Lung (tissue), 12 donors: Measurements from ENCODE around the gene VAMP8. TPM values are rescaled to one million over a fixed set of nuclear protein-coding genes. Genes with fewer than 3 reads are reported as not detected.

Source experiments
- ATAC-seq: fragments of 200-7000 bp; cut with Tn5 transposase; one replicate; pipeline ENCODE4 v1.9.1; 2020; ENCODE audit warnings: moderate number of reproducible peaks; ENCODE audit not compliant: insufficient read depth, low FRiP score
- DNase-seq, 3 donors: peaks; one replicate each; pipeline ENCODE4 v3.0.0-alpha.2; 2013 to 2017
- H3K27ac ChIP-seq, 2 donors: one replicate each; pipeline ENCODE4 v1.5.1; 2013; ENCODE audit warnings: mild to moderate bottlenecking in 2 of 2, moderate library complexity in 2 of 2, control low read depth in 1 of 2, inconsistent platforms in 1 of 2, low read depth in 1 of 2, low read length in 1 of 2
- H3K27me3 ChIP-seq, 3 donors: one replicate each; pipeline ENCODE4 v1.5.1; 2013; ENCODE audit warnings: low read length in 2 of 3; ENCODE audit not compliant: control insufficient read depth in 3 of 3, insufficient read depth in 3 of 3
- H3K36me3 ChIP-seq, 4 donors: one replicate each; pipeline ENCODE4 v1.5.1; 2013; ENCODE audit warnings: low read length in 4 of 4, mild to moderate bottlenecking in 1 of 4, moderate library complexity in 1 of 4; ENCODE audit not compliant: control insufficient read depth in 4 of 4, insufficient read depth in 4 of 4
- H3K4me1 ChIP-seq, 5 donors: one replicate each; pipeline ENCODE4 v1.5.1; 2013; ENCODE audit warnings: low read length in 5 of 5, mild to moderate bottlenecking in 2 of 5, moderate library complexity in 1 of 5; ENCODE audit not compliant: control insufficient read depth in 5 of 5, insufficient read depth in 5 of 5
- H3K4me3 ChIP-seq: one replicate; pipeline ENCODE4 v1.5.1; 2013; ENCODE audit warnings: mild to moderate bottlenecking, control low read depth, moderate library complexity
- H3K9ac ChIP-seq, 2 donors: one replicate each; pipeline ENCODE4 v1.5.1; 2013; ENCODE audit warnings: low read length in 2 of 2, control low read depth in 1 of 2; ENCODE audit not compliant: insufficient read depth in 1 of 2
- H3K9me3 ChIP-seq, 4 donors: one replicate each; pipeline ENCODE4 v1.5.1; 2013; ENCODE audit warnings: low read length in 3 of 4, mild to moderate bottlenecking in 1 of 4, moderate library complexity in 1 of 4; ENCODE audit not compliant: control insufficient read depth in 4 of 4, insufficient read depth in 3 of 4
- WGBS, 2 donors: extraction: QIAGEN DNeasy Blood & Tissue Kit; methylation state at CpG; one replicate each; pipeline ENCODE4 v1.1.7; 2013; 5-methylcytosine and 5-hydroxymethylcytosine counted together
- polyA plus RNA-seq, 2 donors: library from polyadenylated mRNA; stranded (reverse); fragments of 200-250 nt; gene quantifications; one replicate each; pipeline ENCODE4 v1.2.1, GENCODE V29; 2013
- total RNA-seq, 2 donors: library from RNA; depleted of rRNA in 1 of 2; stranded (reverse); fragments of >200 nt in 1 of 2; gene quantifications; one replicate each; pipeline ENCODE4 v1.2.1, GENCODE V29; 2014 to 2021
- TF ChIP-seq, protein P1 (sequence below): IDR thresholded peaks from 2 replicates; pipeline ENCODE4 v1.5.1; 2012; ENCODE audit warnings: mild to moderate bottlenecking; ENCODE audit errors: control extremely low read depth, extremely low read depth
- donor health status: control.
- donor health status: control.
- donor health status: Bipolar disorder and iron deficiency.
- donor health status: healthy.
- donor health status: DM: yes; HTN: yes; CAD: no.

The VAMP8 gene
- total and polyA plus RNA-seq, 4 donors: 64.0 to 626 (median 320) TPM

GRCh38 chr2:85605406-85606115 lies 28.2 kb downstream of the VAMP8 start:
- TF ChIP-seq, protein P1, sequence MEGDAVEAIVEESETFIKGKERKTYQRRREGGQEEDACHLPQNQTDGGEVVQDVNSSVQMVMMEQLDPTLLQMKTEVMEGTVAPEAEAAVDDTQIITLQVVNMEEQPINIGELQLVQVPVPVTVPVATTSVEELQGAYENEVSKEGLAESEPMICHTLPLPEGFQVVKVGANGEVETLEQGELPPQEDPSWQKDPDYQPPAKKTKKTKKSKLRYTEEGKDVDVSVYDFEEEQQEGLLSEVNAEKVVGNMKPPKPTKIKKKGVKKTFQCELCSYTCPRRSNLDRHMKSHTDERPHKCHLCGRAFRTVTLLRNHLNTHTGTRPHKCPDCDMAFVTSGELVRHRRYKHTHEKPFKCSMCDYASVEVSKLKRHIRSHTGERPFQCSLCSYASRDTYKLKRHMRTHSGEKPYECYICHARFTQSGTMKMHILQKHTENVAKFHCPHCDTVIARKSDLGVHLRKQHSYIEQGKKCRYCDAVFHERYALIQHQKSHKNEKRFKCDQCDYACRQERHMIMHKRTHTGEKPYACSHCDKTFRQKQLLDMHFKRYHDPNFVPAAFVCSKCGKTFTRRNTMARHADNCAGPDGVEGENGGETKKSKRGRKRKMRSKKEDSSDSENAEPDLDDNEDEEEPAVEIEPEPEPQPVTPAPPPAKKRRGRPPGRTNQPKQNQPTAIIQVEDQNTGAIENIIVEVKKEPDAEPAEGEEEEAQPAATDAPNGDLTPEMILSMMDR: no peak
- no peaks in the 10 kb centered on the region for H3K27me3 ChIP-seq
- H3K9me3 ChIP-seq: no peaks in the 10 kb centered on the region
- ATAC-seq (no peak), DNase-seq (peak; percentile 91 to 99 (median 98))
- H3K4me1 ChIP-seq: peaks cover 10 to 40% (median 28%) of the 10 kb centered on the region in 5 donors
- no peak overlapping the region for H3K4me3 ChIP-seq
- peak overlapping the region in 1 of 2 donors; percentile 86 for H3K27ac ChIP-seq
- peaks cover 0 to 27% (median 12%) of the 10 kb centered on the region in 4 donors for H3K36me3 ChIP-seq
- 53 to 76% methylated on average over 4 of the region's 4 CpGs for WGBS, 2 donors
- peak overlapping the region; percentile 35 to 92 for H3K9ac ChIP-seq

- H3K36me3 ChIP-seq: peaks cover 0 to 27% (median 12%) of the 10 kb centered on the region in 4 donors
- ATAC-seq (no peak), DNase-seq (no peak)
- peak overlapping the region; percentile 35 to 92 for H3K9ac ChIP-seq
- H3K9me3 ChIP-seq: no peaks in the 10 kb centered on the region
- TF ChIP-seq, protein P1: no peak
- 58 to 82% methylated on average over 7 of the region's 7 CpGs for WGBS, 2 donors
- H3K27me3 ChIP-seq: no peaks in the 10 kb centered on the region
- no peak overlapping the region for H3K4me3 ChIP-seq
- H3K4me1 ChIP-seq: peaks cover 10 to 43% (median 27%) of the 10 kb centered on the region in 5 donors
- H3K27ac ChIP-seq: peak overlapping the region in 1 of 2 donors; percentile 86
Observed at GRCh38 chr2:85606116-85606455, 28.7 kb downstream of the VAMP8 start.

- Histone ChIP-seq H3K9me3 (no peaks in the 10 kb centered on the region), H3K27me3 (no peaks in the 10 kb centered on the region), H3K4me1 (peaks cover 10 to 39% (median 18%) of the 10 kb centered on the region in 5 donors), H3K36me3 (peaks cover 0 to 27% (median 12%) of the 10 kb centered on the region in 4 donors), H3K4me3 (no peak overlapping the region), H3K9ac (peak overlapping the region in 1 of 2 donors; percentile 36), H3K27ac (peak overlapping the region; percentile 50 to 81)
- TF ChIP-seq, protein P1: no peak
- DNase-seq (peak in 2 of 3 donors; percentile 15 to 29), ATAC-seq (no peak)
- WGBS, 2 donors: 65 to 85% methylated on average over 9 of the region's 9 CpGs
Observed at GRCh38 chr2:85607268-85608215, 30.2 kb downstream of the VAMP8 start.
